HepG2 (cell line): Measurements from ENCODE around the gene TADA2A. TPM values are rescaled to one million over a fixed set of nuclear protein-coding genes. Genes with fewer than 3 reads are reported as not detected.

Experiments
- AGO1 ChIP-seq: fragments of 200-400 bp; formaldehyde crosslinking; IDR thresholded peaks from 2 replicates; pipeline ENCODE4 v1.6.1; 2017; ENCODE audit warnings: mild to moderate bottlenecking, low read depth, low read length, moderate library complexity; ENCODE audit not compliant: poor library complexity, severe bottlenecking
- ESRRA ChIP-seq: sonication (generic); formaldehyde crosslinking; IDR thresholded peaks from 2 replicates; pipeline ENCODE4 v1.5.1; 2020; ENCODE audit warnings: mild to moderate bottlenecking, low read depth, missing genetic modification reagents
- GZF1 ChIP-seq: sonication (generic); formaldehyde crosslinking; IDR thresholded peaks from 2 replicates; pipeline ENCODE4 v1.5.1; 2020; ENCODE audit warnings: mild to moderate bottlenecking, missing genetic modification reagents
- HDAC1 ChIP-seq: sonication (generic); formaldehyde crosslinking; IDR thresholded peaks from 2 replicates; pipeline ENCODE4 v1.5.1; 2020; ENCODE audit warnings: mild to moderate bottlenecking, missing genetic modification reagents
- MAX ChIP-seq: IDR thresholded peaks from 2 replicates; pipeline ENCODE4 v1.6.1; 2012; ENCODE audit warnings: inconsistent platforms
- NFKB2 ChIP-seq: sonication (generic); formaldehyde crosslinking; IDR thresholded peaks from 2 replicates; pipeline ENCODE4 v1.4.0; 2020; ENCODE audit warnings: missing genetic modification reagents, borderline replicate concordance
- NONO ChIP-seq, 2 experiments: fragments of 450-650 bp in 1 of 2; sonication (generic) in 1 of 2; formaldehyde crosslinking in 1 of 2; IDR thresholded peaks in 1 of 2; conservative IDR thresholded peaks in 1 of 2; 2 replicates each; pipeline versions ENCODE4 v1.6.1 to v1.8.0; 2017 to 2022; ENCODE audit warnings: mild to moderate bottlenecking in 1 of 2, missing genetic modification reagents in 1 of 2, moderate library complexity in 1 of 2
- PAF1 ChIP-seq: IDR thresholded peaks from 2 replicates; pipeline ENCODE4 v1.6.1; 2016; ENCODE audit warnings: missing genetic modification reagents, missing compliant biosample characterization
- SMAD3 ChIP-seq: sonication (generic); formaldehyde crosslinking; IDR thresholded peaks from 2 replicates; pipeline ENCODE4 v1.4.0; 2020; ENCODE audit warnings: missing genetic modification reagents
- TAF1 ChIP-seq: sonication (generic); formaldehyde crosslinking; IDR thresholded peaks from 2 replicates; pipeline ENCODE4 v1.4.0; 2020; ENCODE audit warnings: missing genetic modification reagents
- TBX2 ChIP-seq: sonication (generic); formaldehyde crosslinking; IDR thresholded peaks from 2 replicates; pipeline ENCODE4 v1.5.0; 2020; ENCODE audit warnings: missing genetic modification reagents, mild to moderate bottlenecking, borderline replicate concordance
- THAP9 ChIP-seq: sonication (generic); formaldehyde crosslinking; IDR thresholded peaks from 2 replicates; pipeline ENCODE4; 2020; ENCODE audit warnings: missing genetic modification reagents, mild to moderate bottlenecking, borderline replicate concordance
- TOE1 ChIP-seq: sonication (generic); formaldehyde crosslinking; IDR thresholded peaks from 2 replicates; pipeline ENCODE4 v1.4.0; 2020; ENCODE audit warnings: mild to moderate bottlenecking, missing genetic modification reagents
- TP53 ChIP-seq: sonication (generic); formaldehyde crosslinking; conservative IDR thresholded peaks from 2 replicates; pipeline ENCODE4 v1.4.0; 2020; ENCODE audit warnings: missing genetic modification reagents
- ZNF224 ChIP-seq: sonication (generic); formaldehyde crosslinking; IDR thresholded peaks from 2 replicates; pipeline ENCODE4 v1.5.0; 2020; ENCODE audit warnings: mild to moderate bottlenecking, missing genetic modification reagents
- ZNF350 ChIP-seq: sonication (generic); formaldehyde crosslinking; IDR thresholded peaks from 2 replicates; pipeline ENCODE4 v1.4.0; 2020; ENCODE audit warnings: mild to moderate bottlenecking, low read depth, missing genetic modification reagents, borderline replicate concordance
- ZNF484 ChIP-seq: sonication (generic); formaldehyde crosslinking; IDR thresholded peaks from 2 replicates; pipeline ENCODE4 v1.5.1; 2020; ENCODE audit warnings: mild to moderate bottlenecking, low read depth, missing genetic modification reagents, borderline replicate concordance
- ZNF513 ChIP-seq: sonication (generic); formaldehyde crosslinking; conservative IDR thresholded peaks from 2 replicates; pipeline ENCODE4 v1.5.0; 2020; ENCODE audit warnings: missing genetic modification reagents
- ZNF557 ChIP-seq: sonication (generic); formaldehyde crosslinking; IDR thresholded peaks from 2 replicates; pipeline ENCODE4 v1.4.0; 2020; ENCODE audit warnings: missing genetic modification reagents
- ZNF577 ChIP-seq: sonication (generic); formaldehyde crosslinking; IDR thresholded peaks from 2 replicates; pipeline ENCODE4 v1.4.0; 2020; ENCODE audit warnings: mild to moderate bottlenecking, low read depth, missing genetic modification reagents, borderline replicate concordance
- ZNF589 ChIP-seq: sonication (generic); formaldehyde crosslinking; conservative IDR thresholded peaks from 2 replicates; pipeline ENCODE4 v1.8.0; 2022; ENCODE audit warnings: mild to moderate bottlenecking, moderate library complexity, missing genetic modification reagents
- ZNF790 ChIP-seq: sonication (generic); formaldehyde crosslinking; IDR thresholded peaks from 2 replicates; pipeline ENCODE4 v1.8.0; 2022; ENCODE audit warnings: missing genetic modification reagents, mild to moderate bottlenecking, borderline replicate concordance
- polyA plus RNA-seq, 8 experiments: library from polyadenylated mRNA; depleted of rRNA in 3 of 8; stranded (reverse) in 7 of 8; unstranded in 1 of 8; fragments of >200 nt; fragmentation: Illumina TruSeq in 4 of 8; extraction: Trizol in 4 of 8; gene quantifications; 2 replicates each; pipeline versions ENCODE4 v1.2.1 to v1.2.3, GENCODE V29; 2011 to 2016; ENCODE audit warnings: low read depth in 4 of 8, missing spikeins in 1 of 8, mixed read lengths in 1 of 8; ENCODE audit not compliant: insufficient read depth in 1 of 8
- total RNA-seq, 5 experiments: library from RNA; depleted of rRNA; stranded (reverse); fragments of >200 nt; fragmentation: Illumina TruSeq; extraction: Trizol; gene quantifications; 2 replicates each; pipeline ENCODE4 v1.2.3, GENCODE V29; 2016; ENCODE audit warnings: low read depth in 1 of 5

TADA2A gene
- total and polyA plus RNA-seq, 2 of the 13 experiments (the other 11 are each of a cell fraction or from before 2014, with no cell fraction given), result 8.0 to 14.0 TPM

GRCh38 chr17:37358098-37358829 is 48.4 kb upstream of the TADA2A start (continued):
- TF ChIP-seq GZF1 (CRISPR knock-in tag), result no peak
- TF ChIP-seq ZNF557 (CRISPR knock-in tag), result no peak; the same call in 1 of the 2 replicates
- TF ChIP-seq TBX2 (CRISPR knock-in tag), result 0 out of 2 replicates have a peak, but pooled peaks have one; percentile 58
- TF ChIP-seq PAF1 (CRISPR knock-in tag), result no peak; the same call in 1 of the 2 replicates
- no peak for TF ChIP-seq ZNF577 (CRISPR knock-in tag)
- no peak for TF ChIP-seq NFKB2 (CRISPR knock-in tag)
- 0 out of 2 replicates have a peak, but pooled peaks have one; percentile 56 for TF ChIP-seq ZNF224 (CRISPR knock-in tag)
- TF ChIP-seq ZNF484 (CRISPR knock-in tag), result no peak
- TF ChIP-seq SMAD3 (CRISPR knock-in tag), result no peak
- TF ChIP-seq HDAC1 (CRISPR knock-in tag), result peak; percentile 69; the same call in 1 of the 2 replicates
- 0 out of 2 replicates have a peak, but pooled peaks have one; percentile 60 for TF ChIP-seq ZNF350 (CRISPR knock-in tag)
- TF ChIP-seq THAP9 (CRISPR knock-in tag), result peak; percentile 55; the same call in 1 of the 2 replicates
- TF ChIP-seq TOE1 (CRISPR knock-in tag), result no peak
- TF ChIP-seq MAX, result peak; percentile 77
- no peak for TF ChIP-seq ZNF790 (CRISPR knock-in tag)
- no peak for TF ChIP-seq NONO (IDR thresholded peaks at IDR 0.05)
- peak; percentile 79; the same call in 1 of the 2 replicates for TF ChIP-seq NONO (CRISPR knock-in tag; conservative IDR thresholded peaks at IDR 0.05)
- no peak for TF ChIP-seq TP53
- TF ChIP-seq AGO1, result no peak
- no peak for TF ChIP-seq ESRRA (CRISPR knock-in tag)
- 0 out of 2 replicates have a peak, but pooled peaks have one; percentile 42 for TF ChIP-seq ZNF589 (CRISPR knock-in tag)
- peak; percentile 79 for TF ChIP-seq TAF1 (CRISPR knock-in tag)
- TF ChIP-seq ZNF513 (CRISPR knock-in tag), result no peak
